GM19452 (cell line): ENCODE results near the gene LCLAT1.
A peak's percentile ranks its signal among the peaks of the same experiment; 100 is the strongest.

Experiments
- ATAC-seq: cut with Tn5 transposase; IDR thresholded peaks from one replicate; pipeline ENCODE4 v1.9.1; 2021; ENCODE audit not compliant: unreplicated experiment

Gene LCLAT1

DNA sequence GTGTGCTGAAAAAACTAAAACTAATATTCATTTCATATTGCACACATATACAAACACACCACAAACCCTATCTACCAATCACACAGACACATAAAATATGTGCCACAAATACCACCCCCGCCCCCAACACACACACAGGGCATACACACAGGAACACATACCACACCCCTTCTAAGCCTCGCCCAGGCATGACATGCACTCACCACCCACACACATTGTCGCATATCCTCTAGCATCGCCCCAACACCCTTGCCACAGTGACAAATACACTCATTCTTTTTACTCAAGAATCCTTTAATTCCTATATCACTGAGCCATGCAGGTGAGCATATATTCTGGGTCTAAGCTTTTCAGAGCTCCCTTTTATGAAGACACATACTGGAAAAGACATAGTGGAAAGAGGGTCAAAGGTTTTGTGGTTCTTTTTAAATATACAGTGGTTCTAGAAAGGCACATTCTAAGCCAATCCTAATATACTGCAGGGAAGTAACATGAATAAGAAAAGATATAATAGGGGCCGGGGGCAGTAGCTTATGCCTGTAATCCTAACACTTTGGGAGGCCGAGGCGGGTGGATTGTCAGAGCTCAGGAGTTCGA lies 24.5 kb upstream of the LCLAT1 start:
- no peak for ATAC-seq

DNA sequence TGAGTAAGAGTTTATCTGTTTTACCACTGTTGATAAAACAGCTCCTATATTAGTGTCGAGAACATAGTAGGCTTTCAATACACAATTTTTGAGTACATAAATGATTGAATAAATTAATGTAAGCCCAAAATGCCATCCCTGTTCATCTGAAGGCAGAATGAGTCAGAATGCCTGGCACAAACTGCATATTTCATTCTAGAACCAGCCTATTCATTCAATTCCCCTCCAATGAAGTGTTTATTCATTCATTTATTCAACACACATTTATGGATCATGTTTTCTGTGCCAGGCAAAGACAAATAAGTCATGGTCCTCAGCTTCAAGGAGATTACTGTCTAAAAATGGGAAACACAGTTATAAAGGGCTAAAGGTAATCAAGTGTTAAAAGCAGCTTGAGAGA lies 22.8 kb upstream of the LCLAT1 start:
- ATAC-seq, result no peak

DNA sequence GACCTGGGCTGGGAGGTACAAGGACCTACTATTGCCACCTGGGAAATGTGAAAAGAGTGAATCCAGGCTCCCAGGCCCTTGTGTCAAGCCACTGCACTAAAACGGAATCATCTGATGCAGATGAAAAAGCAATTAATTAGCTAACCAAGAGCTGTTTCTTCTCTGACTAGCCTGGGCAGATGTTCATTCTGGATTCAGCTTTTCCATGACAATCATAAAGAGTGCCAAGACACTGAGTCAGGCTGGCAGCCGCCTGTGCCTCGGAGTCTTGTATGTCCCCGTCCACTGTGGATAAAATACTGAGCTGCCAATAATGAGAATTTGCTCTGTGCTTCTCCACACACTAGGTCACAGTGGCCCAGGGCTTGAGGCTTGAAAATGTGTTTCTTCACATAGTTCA lies 21.7 kb upstream of the LCLAT1 start:
- no peak for ATAC-seq

DNA sequence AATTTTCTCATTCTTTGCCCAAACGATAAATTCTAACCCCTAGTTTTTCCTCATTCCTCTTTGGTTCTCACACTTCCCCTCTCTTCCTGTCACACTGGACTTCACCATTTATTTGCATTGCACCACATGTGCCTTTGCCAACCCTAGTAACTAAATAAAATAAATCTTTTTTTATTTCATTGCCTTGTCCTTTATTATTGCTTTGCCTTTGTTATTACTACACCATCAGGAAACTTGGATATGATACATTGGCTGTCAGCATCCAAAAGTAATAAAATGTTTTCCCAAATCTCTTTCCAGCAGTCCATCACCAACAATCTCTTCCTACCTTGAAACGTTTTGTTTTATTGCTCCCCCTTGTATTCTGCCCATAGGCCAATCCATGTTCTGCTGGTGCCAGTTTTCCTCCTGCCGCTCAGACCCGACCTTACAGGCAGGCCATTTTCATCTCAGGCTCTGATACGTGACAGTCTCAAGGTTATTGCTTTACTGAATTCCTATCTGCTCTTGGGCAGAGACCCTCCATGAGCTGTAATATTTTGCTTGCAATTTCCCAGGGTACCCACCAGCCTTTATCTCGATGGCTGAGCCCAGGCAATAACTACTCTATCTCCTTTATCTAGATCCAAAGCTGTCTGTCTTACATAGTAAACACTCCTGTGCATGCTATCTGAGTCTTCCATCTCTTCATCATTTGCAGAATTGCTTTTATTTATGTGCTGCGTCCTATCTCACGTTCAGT lies 19.3 kb upstream of the LCLAT1 start:
- ATAC-seq, result no peak

DNA sequence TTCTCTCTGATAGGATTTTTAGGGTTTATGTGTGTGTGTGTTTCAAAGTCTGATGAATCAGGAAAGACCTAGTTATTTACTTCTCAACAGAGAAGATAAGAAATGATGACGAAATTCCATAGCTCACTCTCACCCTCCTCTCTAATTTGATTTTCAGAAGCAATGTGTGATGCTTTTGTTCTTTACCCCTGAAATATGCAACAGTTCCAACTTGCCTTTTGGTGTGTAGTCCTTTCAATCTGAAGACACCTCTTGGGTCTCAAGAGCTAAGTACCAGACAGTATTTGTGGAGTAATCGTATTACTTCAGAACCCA lies 18.7 kb upstream of the LCLAT1 start:
- ATAC-seq, result no peak

DNA sequence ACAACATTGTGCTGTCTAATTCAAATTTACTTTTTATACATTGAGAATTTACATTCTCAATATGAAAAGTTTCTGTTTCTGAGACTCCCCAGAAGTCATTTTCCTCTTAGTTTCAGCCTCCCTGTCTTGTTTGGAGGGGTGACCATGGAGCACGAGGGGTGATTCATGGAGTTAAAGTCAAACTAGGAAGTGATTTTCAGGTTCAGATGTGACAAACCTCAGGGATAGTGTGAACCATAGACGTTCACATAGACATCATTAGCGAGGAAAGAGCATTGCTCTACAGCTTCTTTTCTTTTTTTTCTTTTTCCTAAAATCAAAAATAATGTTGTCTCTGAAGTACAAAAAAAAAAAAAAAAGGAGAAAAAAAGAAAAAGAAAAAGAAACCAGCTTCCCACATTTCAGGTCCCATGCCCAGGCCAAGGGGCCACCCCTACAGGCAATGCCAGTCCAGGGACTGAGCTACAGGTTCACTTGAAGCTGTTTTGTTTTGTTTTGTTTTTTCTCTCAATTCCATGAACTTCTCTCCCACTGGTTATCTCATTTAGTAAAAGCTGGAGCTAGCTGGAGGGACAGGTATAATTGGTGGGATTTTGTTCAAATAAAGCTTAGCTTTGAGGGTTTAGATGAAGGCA lies 18.1 kb upstream of the LCLAT1 start:
- ATAC-seq, result no peak

DNA sequence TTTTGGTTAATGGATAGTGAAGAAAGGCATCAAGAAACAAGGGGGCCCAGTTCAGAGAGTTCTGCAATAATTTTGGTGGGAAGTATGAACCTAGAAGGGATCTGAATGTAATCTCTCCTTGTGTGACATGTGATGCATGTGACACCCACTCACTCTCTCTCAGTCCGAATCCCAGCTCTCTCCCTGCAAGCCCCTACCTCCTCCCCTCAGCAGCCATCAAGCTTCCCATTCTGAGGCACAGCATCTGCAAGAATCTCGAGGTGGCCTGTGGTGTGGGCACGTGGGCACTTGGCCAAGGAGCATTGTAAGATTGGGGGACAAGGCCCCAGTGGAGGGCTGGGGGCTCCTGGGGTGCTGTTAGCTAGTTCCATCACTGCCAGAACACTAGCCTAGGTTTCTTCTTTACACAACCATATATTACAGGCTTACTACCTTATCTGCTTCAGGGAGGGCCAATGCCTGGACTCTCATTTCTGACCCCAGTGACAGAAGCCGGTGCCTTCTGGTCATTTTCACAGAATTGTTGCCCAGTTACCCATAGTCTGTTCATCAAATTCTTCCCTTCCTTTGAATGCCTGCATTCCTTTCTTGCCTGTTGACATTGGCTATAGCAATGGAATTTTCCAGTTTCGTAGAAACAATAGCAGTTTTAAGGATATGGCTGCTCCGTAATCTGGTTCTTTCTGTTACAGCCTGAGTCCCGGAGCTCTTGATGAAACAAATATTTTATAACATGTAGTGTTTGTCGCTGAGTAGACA lies 13.3 kb upstream of the LCLAT1 start:
- no peak for ATAC-seq

DNA sequence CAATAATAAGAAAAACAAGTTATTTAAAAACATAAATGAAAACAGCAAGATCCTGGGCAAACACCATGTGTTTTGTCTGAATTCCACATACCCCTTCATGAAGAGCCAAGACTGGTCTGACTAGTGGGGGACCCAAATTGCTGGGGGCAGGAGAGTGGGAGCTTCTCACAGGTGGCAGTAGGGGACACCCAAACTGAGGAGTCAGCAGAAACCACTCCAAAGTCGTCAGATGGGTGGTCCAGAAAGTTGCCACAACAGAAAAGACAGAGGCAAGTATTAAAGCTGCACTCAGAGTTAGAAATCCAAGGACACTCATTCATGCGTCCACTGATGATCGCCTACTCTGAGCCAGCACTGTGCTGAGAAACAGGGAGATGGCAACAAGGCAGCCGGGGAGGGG lies 12.3 kb upstream of the LCLAT1 start:
- no peak for ATAC-seq

DNA sequence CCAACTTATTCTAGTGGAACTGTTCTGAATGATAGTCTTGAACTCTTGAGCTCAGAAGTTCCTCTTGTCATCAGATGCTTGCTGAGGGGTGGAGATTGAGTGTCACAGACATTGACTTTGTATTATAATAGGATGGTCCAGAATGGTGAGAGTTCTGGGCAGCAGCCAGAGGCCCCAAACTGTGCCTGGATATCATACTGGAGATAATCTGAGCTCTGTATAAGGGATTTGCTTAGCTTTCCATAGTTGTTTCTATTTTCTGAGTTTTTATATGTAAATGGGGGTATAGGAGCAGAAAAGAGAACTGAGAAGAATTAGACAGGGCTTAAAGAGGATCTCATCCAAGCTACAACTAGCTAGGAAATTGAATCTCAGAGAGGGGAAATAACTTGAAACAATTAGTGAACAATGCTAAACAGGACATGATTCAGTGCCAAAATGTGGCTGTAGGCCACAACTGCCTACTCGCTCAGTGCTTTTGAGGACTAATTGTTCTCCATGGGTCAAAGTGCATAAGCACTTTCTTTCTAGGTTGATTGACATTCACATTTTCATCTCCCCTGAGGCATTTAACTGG lies 10.1 kb upstream of the LCLAT1 start:
- no peak for ATAC-seq

DNA sequence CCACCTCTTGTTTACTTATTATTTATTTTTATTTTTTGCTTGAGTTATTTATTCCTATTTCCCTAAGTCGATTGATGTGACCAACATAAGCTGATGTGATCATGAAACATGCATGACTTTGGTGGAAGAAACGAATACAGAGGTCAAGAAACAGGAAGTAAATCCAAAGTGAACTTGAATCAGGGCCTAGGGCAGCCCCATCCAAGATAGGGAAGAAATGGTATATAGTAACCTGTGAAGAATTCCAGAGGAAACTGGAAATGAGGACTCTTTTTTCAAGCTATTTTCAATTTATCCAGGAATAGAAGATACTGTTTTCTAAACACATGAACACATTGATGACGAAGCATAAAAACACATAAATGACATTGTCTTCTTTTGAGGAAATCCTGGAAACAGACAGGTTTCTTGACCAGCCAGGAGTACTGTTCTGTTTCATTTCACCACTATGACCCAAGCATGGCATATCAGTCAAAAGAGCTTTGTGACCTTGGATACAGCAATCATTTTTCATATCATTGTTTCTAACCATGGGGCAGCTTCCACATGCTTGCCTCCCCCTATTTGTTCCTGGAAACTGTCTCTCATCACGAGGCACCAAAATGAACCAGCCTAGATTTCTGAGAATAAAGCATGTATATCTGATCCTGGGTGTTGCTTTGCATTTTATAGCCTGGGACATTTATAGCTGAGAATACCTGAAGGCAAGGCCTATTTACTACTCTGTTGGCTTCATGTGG lies 9.1 kb upstream of the LCLAT1 start:
- ATAC-seq, result no peak

DNA sequence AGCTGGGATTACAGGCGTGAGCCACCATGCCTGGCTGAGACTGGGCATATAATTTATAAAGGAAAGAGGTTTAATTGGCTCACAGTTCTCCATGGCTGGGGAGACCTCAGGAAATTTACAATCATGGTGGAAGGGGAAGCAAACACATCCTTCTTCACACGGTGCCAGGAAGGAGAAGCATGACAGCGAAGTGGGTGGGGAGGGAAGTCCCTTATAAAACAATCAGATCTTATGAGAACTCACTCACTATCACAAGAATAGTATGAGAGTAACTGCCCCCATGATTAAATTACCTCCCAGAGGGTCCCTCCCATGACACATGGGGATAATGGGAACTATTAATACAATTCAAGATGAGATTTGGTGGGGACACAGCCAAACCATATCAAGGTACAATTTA lies 7.8 kb upstream of the LCLAT1 start:
- ATAC-seq, result no peak

DNA sequence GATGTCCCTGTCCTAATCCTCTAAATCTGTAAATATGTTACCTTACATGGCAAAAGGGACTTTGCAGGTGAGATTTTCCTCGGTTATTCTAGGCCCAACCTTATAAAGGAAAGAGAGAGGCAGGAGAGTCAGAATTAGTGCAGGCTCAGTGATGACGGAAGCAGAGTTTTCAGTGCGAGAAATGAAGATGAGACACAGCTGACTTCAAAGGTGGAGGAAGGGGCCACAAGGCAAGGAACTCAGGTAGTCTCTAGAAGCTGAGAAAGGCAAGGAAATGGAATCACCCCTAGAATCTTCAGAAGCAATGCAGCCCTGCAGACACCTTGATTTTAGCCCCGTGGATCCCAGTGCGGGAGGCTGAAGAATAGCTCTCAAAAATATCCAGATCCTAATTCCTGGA lies 7.2 kb upstream of the LCLAT1 start:
- ATAC-seq, result no peak

DNA sequence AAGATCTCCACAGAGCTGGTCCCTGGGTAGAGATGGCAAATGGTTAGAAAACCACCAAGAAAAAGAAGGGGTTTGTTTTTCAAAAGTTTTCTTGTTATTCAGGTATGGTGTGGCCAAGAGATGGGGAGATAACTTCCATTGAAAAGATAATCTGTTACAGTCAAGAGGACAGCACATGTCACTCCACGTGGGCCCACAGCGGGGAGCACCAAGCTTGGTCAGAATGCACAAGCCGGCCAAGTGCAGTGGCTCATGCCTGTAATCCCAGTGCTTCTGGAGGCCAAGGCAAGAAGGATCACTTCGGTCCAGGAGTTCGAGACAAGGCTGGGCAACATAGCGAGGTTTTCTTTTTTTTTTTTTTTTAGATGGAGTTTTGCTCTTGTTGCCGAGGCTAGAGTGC lies 6.0 kb upstream of the LCLAT1 start:
- ATAC-seq, result no peak

DNA sequence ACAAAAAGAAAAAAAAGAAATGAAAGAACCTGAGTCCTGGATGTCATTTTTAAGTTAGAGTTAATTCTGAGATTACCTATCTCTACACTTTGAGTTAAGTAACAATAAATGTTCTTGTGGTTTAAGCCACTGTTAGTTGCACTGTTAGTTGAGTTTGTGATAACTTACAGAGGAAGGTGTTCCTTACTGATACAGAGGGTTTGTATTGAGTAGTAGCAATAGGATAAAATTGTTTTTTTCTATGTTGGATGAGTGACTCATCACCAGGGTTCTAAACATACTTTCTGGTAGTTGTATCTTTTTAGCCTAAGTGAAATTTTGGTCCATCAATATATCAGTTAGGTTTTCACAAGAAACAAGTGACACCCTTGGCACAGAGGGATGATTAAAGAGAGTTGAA lies 4.0 kb upstream of the LCLAT1 start:
- ATAC-seq, result no peak

DNA sequence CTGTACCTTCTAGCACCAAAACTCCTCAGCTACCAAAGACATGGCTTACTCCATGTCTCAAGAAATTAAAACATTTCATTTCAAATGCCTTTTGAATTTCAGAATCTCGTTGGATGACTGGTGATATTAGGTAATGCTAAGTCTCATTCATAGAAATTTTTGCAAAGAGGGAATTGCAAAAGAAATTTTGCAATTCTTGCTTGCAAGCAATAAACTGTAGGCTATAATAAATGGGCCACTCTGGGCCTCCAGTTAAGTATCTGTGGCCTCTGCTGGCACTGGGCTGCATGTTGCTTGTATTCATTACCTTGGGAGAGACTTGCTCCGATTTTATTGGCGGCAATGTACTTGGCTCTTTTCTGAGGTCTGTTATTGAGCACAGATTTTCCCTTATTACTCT lies 2.8 kb upstream of the LCLAT1 start:
- ATAC-seq, result no peak

DNA sequence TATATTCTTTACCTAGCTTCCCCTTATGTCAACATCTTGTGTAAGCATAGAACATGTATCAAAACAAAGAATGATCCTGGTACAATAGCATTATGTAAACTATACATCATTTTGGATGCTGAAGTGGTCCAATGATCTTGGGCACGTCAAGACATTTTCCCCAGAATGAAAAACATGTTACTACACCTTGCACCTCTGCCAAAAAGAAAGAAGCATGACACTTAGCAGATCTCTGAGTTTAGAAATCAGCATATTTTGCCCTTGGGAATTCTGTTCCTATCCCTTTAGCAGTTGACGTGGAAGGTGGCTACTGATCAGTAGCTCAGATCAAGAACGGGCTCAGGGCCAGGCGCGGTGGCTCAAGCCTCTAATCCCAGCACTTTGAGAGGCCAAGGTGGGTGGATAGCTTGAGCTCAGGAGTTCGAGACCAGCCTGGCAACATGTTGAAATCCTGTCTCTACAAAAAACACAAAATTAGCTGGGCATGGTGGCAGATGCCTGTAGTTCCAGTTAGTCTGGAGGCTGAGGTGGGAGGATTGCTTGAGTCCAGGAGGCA lies 1.7 kb upstream of the LCLAT1 start:
- ATAC-seq, result no peak

DNA sequence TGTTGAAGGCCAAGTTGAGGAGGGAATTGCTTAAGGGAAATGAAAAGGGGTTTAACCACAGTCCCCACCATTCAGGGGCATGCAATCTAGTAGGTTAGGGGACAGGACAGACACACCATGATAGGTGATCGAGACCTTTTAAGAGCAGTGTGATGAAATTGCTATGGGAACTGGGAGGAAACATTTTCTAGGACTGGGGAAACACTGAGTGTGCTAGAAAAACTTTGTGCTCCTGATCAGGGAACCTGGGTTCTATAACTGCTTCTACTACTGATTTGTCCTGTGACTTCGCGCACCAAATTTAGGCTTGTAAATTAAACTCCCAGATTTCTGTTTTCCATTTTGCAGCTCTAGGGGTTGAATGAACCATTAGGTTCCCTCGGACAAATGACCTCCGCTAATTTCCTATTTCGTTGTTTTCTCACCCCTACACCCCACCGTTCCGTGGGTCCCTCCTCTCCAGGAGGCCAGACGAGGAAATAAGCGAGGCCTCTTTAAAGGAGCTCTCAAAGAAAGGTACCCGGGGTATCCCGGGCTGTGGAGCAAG lies 371 bp upstream of the LCLAT1 start:
- ATAC-seq, result peak; percentile 5

DNA sequence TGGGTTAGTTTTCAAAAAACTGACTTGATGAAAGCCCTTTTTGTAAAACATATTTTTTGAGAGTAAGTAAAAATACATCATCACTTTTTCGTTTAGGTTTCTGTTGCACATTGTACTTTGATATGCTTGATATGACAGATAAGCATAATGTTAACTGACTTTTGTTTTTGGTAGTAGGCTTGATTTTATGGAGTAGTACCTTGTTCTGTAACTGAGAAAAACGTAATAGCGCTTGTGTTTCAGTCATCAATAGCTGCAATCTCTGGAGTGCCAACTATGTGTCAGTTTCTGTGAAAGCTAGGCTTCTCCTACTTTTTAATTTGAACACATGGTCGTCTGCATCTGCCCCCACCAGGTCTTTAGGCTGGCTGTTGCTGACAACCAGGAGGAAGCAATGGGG lies 1.3 kb downstream of the LCLAT1 start:
- ATAC-seq, result no peak

DNA sequence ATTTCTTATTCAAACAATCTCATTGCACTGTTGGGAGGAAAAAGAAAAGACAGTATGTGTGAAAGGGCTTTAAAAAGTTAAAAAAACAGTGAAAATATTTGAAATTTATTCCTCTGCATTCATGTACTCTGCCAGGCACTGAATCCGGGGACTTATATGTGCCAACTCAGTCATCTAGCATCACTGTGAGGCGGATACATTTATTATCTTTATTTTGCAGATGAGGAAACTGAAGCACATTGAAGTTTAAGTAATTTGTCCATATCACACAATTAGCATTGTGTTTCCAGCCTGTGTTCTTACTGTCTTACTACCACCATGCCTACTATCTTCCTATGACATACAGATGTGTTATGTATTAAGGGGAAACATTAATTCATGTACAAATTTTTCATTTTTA lies 1.8 kb downstream of the LCLAT1 start:
- ATAC-seq, result no peak

DNA sequence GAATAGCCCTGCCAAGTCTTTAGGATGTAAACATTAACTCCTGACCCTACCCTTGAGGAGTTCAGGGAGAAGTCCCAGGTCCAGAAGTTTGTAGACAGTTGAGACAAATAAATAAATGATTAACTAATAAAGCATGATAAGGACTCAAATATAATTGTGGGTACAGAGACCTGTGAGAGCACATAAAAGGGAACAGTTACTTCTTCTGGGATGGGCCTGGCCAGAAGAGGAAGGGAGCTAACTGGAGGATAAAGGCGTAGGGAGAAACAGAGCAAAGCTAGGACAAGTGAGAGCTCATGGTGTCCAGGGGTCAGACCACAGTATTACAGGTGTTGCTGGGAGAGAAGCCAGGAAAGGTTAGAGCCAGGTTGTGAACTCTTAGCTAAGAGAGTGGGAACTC lies 3.0 kb downstream of the LCLAT1 start:
- no peak for ATAC-seq
